HS-5 (cell line): Measurements from ENCODE around the gene RNASE7.
"Not testable (repeated sequence)": the region's sequence is repeated elsewhere in the genome, so short reads cannot be mapped to it uniquely, and the experiment has no call there.

ENCODE experiments used
- DNase-seq: peaks from one replicate; pipeline ENCODE4 v3.0.0-alpha.2; 2012; ENCODE audit warnings: low read depth

The RNASE7 gene

GRCh38 chr14:21023817-21024584 lies 18.2 kb upstream of the RNASE7 start:
- no peak for DNase-seq

GRCh38 chr14:21024585-21025370 lies 17.4 kb upstream of the RNASE7 start, which contains the start of gene NDRG2:
Gene NDRG2 (minus strand): TSS chr14:21025061. CDS start chr14:21023315, 1,746 bp downstream.
- no peak for DNase-seq

GRCh38 chr14:21025371-21026273 lies 16.5 kb upstream of the RNASE7 start:
- no peak for DNase-seq

GRCh38 chr14:21026274-21026987 lies 15.7 kb upstream of the RNASE7 start:
- no peak for DNase-seq

GRCh38 chr14:21026988-21027315 lies 15.2 kb upstream of the RNASE7 start:
- DNase-seq = no peak

GRCh38 chr14:21029917-21030316 lies 12.2 kb upstream of the RNASE7 start, which contains the start of gene TPPP2:
Gene TPPP2 (plus strand): TSS chr14:21030217. CDS start chr14:21030582, 365 bp downstream.
- no peak for DNase-seq

- DNase-seq = no peak
These were observed 11.6 kb upstream of the RNASE7 start for GRCh38 chr14:21030531-21030930.

GRCh38 chr14:21032326-21033132 lies 9.6 kb upstream of the RNASE7 start:
- DNase-seq = no peak

GRCh38 chr14:21033133-21033698 lies 8.9 kb upstream of the RNASE7 start:
- no peak for DNase-seq

GRCh38 chr14:21034707-21035106 lies 7.5 kb upstream of the RNASE7 start, which contains the start of gene RNASE13:
Gene RNASE13 (minus strand): TSS chr14:21034807. CDS start chr14:21034288, 519 bp downstream.
- no peak for DNase-seq

- DNase-seq = no peak
These were observed 5.4 kb upstream of the RNASE7 start for GRCh38 chr14:21036751-21037150.

GRCh38 chr14:21037156-21037555 lies 5.0 kb upstream of the RNASE7 start:
- DNase-seq = no peak

- no peak for DNase-seq
These were observed 3.4 kb upstream of the RNASE7 start for GRCh38 chr14:21038441-21039422.

GRCh38 chr14:21039585-21040369 lies 2.4 kb upstream of the RNASE7 start:
- no peak for DNase-seq

- DNase-seq = no peak
These were observed 1.7 kb upstream of the RNASE7 start for GRCh38 chr14:21040370-21040925.

- DNase-seq = not testable (repeated sequence)
These were observed 1.2 kb upstream of the RNASE7 start for GRCh38 chr14:21040941-21041340.

GRCh38 chr14:21042918-21043317 lies 756 bp downstream of the RNASE7 start:
- DNase-seq = no peak
